ENCODE data around the gene RUNX1.

Gene RUNX1

GRCh38 chr21:35079181-35079580, 30.1 kb upstream of the RUNX1 start:
- H3K36me3 ChIP-seq: no peaks in the 10 kb centered on the region
- H3K4me1 ChIP-seq: no peaks in the 10 kb centered on the region
- H3K9me3 ChIP-seq: no peaks in the 10 kb centered on the region
- no peak for TF ChIP-seq CTCF (IDR thresholded peaks at IDR 0.05; ENCODE audit: low read depth, low read length)
- H3K27me3 ChIP-seq: no peaks in the 10 kb centered on the region
- DNase-seq: no peak
- no peak overlapping the region for H3K4me3 ChIP-seq (ENCODE audit: low read depth, low read length)

- Histone ChIP-seq H3K4me3 (ENCODE audit: low read depth, low read length) (no peak overlapping the region), H3K36me3 (no peaks in the 10 kb centered on the region), H3K4me1 (no peaks in the 10 kb centered on the region), H3K27me3 (no peaks in the 10 kb centered on the region), H3K9me3 (no peaks in the 10 kb centered on the region)
- no peak for TF ChIP-seq CTCF (IDR thresholded peaks at IDR 0.05; ENCODE audit: low read depth, low read length)
- no peak for DNase-seq
Observed at GRCh38 chr21:35077975-35078374, 28.9 kb upstream of the RUNX1 start.

DNA sequence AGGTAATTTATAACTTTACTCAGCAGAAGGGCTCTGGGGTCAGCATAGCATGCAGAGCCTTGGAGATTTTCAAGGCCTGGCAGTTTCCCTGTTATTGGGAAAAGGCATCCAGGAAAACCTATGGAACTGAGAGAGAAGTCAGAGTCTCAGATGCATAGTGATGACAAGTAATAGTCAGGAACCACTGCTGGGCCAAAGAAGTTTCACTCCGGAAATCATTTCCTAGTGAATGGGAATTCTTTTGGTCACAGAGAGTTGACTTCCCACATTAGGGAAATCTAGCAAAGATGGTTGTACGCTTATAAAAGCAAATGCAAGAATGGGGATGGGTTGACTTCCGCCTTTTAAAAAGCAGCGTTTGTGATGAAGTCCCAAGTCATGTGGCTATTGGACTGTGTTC, 28.4 kb upstream of the RUNX1 start:
- Histone ChIP-seq H3K4me1 (no peaks in the 10 kb centered on the region), H3K36me3 (no peaks in the 10 kb centered on the region), H3K27me3 (no peaks in the 10 kb centered on the region), H3K4me3 (ENCODE audit: low read depth, low read length) (no peak overlapping the region), H3K9me3 (no peaks in the 10 kb centered on the region)
- no peak for DNase-seq
- no peak for TF ChIP-seq CTCF (IDR thresholded peaks at IDR 0.05; ENCODE audit: low read depth, low read length)

GRCh38 chr21:35075546-35075945, 26.4 kb upstream of the RUNX1 start:
- TF ChIP-seq CTCF (IDR thresholded peaks at IDR 0.05; ENCODE audit: low read depth, low read length): no peak

GRCh38 chr21:35072960-35073359, 23.9 kb upstream of the RUNX1 start:
- no peaks in the 10 kb centered on the region for H3K9me3 ChIP-seq
- no peak overlapping the region for H3K4me3 ChIP-seq (ENCODE audit: low read depth, low read length)
- no peak for DNase-seq
- H3K36me3 ChIP-seq: no peaks in the 10 kb centered on the region
- TF ChIP-seq CTCF (IDR thresholded peaks at IDR 0.05; ENCODE audit: low read depth, low read length): no peak
- no peaks in the 10 kb centered on the region for H3K4me1 ChIP-seq
- no peaks in the 10 kb centered on the region for H3K27me3 ChIP-seq

More at GRCh38 chr21:35075546-35075945, 26.4 kb upstream of the RUNX1 start:
- H3K36me3 ChIP-seq: no peaks in the 10 kb centered on the region
- no peaks in the 10 kb centered on the region for H3K27me3 ChIP-seq
- no peak for DNase-seq
- H3K4me1 ChIP-seq: no peaks in the 10 kb centered on the region
- no peak overlapping the region for H3K4me3 ChIP-seq (ENCODE audit: low read depth, low read length)
- no peaks in the 10 kb centered on the region for H3K9me3 ChIP-seq

GRCh38 chr21:35072557-35072956, 23.5 kb upstream of the RUNX1 start:
- DNase-seq: no peak
- H3K36me3 ChIP-seq: no peaks in the 10 kb centered on the region
- TF ChIP-seq CTCF (IDR thresholded peaks at IDR 0.05; ENCODE audit: low read depth, low read length): no peak
- no peaks in the 10 kb centered on the region for H3K27me3 ChIP-seq
- H3K9me3 ChIP-seq: no peaks in the 10 kb centered on the region
- H3K4me1 ChIP-seq: no peaks in the 10 kb centered on the region
- no peak overlapping the region for H3K4me3 ChIP-seq (ENCODE audit: low read depth, low read length)
